Endodermal cell (in vitro differentiated cells): Measurements from ENCODE around the gene KLF6. TPM values are rescaled to one million over a fixed set of nuclear protein-coding genes. Genes with fewer than 3 reads are reported as not detected.
A peak's percentile ranks its signal among the peaks of the same experiment; 100 is the strongest.

Experiments
- DNase-seq: peaks from one replicate; pipeline ENCODE4 v3.0.0-alpha.2; 2017
- H3K27ac ChIP-seq: 2 replicates; pipeline ENCODE4 v1.5.1; 2013; ENCODE audit warnings: mild to moderate bottlenecking, low read depth, low read length, moderate library complexity
- H3K27me3 ChIP-seq: 2 replicates; pipeline ENCODE4 v1.6.1; 2013; ENCODE audit warnings: mild to moderate bottlenecking, low read length, moderate library complexity; ENCODE audit not compliant: insufficient read depth, control insufficient read depth, poor library complexity, severe bottlenecking
- H3K36me3 ChIP-seq: 2 replicates; pipeline ENCODE4 v1.7.0; 2013; ENCODE audit warnings: mild to moderate bottlenecking, low read length, moderate library complexity; ENCODE audit not compliant: control insufficient read depth, insufficient read depth
- H3K4me1 ChIP-seq: one replicate; pipeline ENCODE4 v1.7.0; 2013; ENCODE audit warnings: low read length; ENCODE audit not compliant: control insufficient read depth, insufficient read depth
- H3K4me3 ChIP-seq: 2 replicates; pipeline ENCODE4 v1.5.1; 2013; ENCODE audit warnings: mild to moderate bottlenecking, low read length, moderate library complexity
- H3K9ac ChIP-seq: 2 replicates; pipeline ENCODE4 v1.6.1; 2013; ENCODE audit warnings: mild to moderate bottlenecking, low read length, moderate library complexity; ENCODE audit not compliant: poor library complexity, severe bottlenecking; ENCODE audit errors: extremely low read depth
- H3K9me3 ChIP-seq: 2 replicates; pipeline ENCODE4 v1.6.1; 2013; ENCODE audit warnings: mild to moderate bottlenecking, low read length, moderate library complexity; ENCODE audit not compliant: control insufficient read depth
- H3K27ac Mint-ChIP-seq: 2 replicates; pipeline ENCODE4 v1.8.0; 2020; ENCODE audit warnings: mixed read lengths
- H3K27me3 Mint-ChIP-seq: 2 replicates; pipeline ENCODE4 v1.8.0; 2021; ENCODE audit warnings: mild to moderate bottlenecking, mixed read lengths; ENCODE audit not compliant: insufficient read depth
- H3K36me3 Mint-ChIP-seq: 2 replicates; pipeline ENCODE4 v1.8.0; 2020; ENCODE audit warnings: low read depth, mixed read lengths
- H3K4me1 Mint-ChIP-seq: 2 replicates; pipeline ENCODE4 v1.8.0; 2020; ENCODE audit warnings: mixed read lengths
- H3K4me3 Mint-ChIP-seq: 2 replicates; pipeline ENCODE4 v1.8.0; 2020; ENCODE audit warnings: mild to moderate bottlenecking, moderate library complexity, mixed read lengths
- H3K9me3 Mint-ChIP-seq: 2 replicates; pipeline ENCODE4 v1.8.0; 2020; ENCODE audit warnings: mild to moderate bottlenecking, mixed read lengths
- WGBS, 2 experiments: methylation state at CpG; one replicate each; pipeline versions ENCODE4 v1.1.5 to v1.1.7; 2013; ENCODE audit warnings: missing lambda C conversion rate in 2 of 2, mixed read lengths in 1 of 2; ENCODE audit not compliant: insufficient coverage in 1 of 2, insufficient read length in 1 of 2; 5-methylcytosine and 5-hydroxymethylcytosine counted together
- total RNA-seq, 2 donors: library from RNA; stranded (reverse); fragmentation: NEBNext Ultra II Directional in 1 of 2; extraction: Animal tissue kit (Norgen Biotek cat#: 25700) in 1 of 2; gene quantifications; 2 replicates in 1 of 2; 3 replicates in 1 of 2; pipeline ENCODE4 v1.2.1, GENCODE V29; 2021
- TF ChIP-seq, protein P1 (sequence below): fragments of 200-600 bp; sonication (generic); conservative IDR thresholded peaks from 2 replicates; pipeline ENCODE4 v1.5.0; 2021; ENCODE audit warnings: antibody characterized with exemption, mild to moderate bottlenecking

Gene KLF6
- total RNA-seq, 2 donors from 2014 or later = 59.0 to 71.2 TPM

DNA sequence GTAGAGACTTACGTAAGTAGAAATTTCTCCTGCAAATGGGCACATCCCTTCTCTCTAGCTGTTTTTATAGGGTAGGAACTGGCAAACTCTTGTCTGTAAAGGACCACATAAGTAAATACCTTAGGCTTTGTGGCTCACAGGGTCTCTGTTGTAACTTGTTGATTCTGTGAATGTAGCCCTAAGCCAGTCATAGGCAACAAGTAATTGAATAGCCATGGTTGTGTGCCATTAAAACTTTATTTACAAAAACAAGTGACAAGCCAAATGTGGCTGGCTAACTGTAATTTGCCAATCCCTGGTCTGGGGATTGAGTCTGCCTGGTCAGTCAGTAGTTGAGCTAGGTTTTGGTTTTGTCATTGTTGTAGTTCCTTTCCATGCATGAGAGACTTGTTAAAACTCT is 5.3 kb upstream of the KLF6 start:
- no peaks in the 10 kb centered on the region for H3K4me1 ChIP-seq
- Mint-ChIP-seq H3K36me3 (no peaks in the 10 kb centered on the region), H3K4me3 (no peak overlapping the region), H3K9me3 (peaks cover 13% of the 10 kb centered on the region), H3K27me3 (no peaks in the 10 kb centered on the region), H3K4me1 (peaks cover 29% of the 10 kb centered on the region), H3K27ac (no peak overlapping the region)
- whole genome bisulfite sequencing, 2 experiments = 83 to 93% methylated on average over 1 of the region's 1 CpG
- TF ChIP-seq, protein P1, sequence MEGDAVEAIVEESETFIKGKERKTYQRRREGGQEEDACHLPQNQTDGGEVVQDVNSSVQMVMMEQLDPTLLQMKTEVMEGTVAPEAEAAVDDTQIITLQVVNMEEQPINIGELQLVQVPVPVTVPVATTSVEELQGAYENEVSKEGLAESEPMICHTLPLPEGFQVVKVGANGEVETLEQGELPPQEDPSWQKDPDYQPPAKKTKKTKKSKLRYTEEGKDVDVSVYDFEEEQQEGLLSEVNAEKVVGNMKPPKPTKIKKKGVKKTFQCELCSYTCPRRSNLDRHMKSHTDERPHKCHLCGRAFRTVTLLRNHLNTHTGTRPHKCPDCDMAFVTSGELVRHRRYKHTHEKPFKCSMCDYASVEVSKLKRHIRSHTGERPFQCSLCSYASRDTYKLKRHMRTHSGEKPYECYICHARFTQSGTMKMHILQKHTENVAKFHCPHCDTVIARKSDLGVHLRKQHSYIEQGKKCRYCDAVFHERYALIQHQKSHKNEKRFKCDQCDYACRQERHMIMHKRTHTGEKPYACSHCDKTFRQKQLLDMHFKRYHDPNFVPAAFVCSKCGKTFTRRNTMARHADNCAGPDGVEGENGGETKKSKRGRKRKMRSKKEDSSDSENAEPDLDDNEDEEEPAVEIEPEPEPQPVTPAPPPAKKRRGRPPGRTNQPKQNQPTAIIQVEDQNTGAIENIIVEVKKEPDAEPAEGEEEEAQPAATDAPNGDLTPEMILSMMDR = no peak
- H3K27ac ChIP-seq = no peak overlapping the region
- H3K9me3 ChIP-seq = peaks cover 15% of the 10 kb centered on the region
- no peaks in the 10 kb centered on the region for H3K36me3 ChIP-seq
- no peaks in the 10 kb centered on the region for H3K27me3 ChIP-seq
- no peak overlapping the region for H3K4me3 ChIP-seq
- H3K9ac ChIP-seq = no peak overlapping the region
- DNase-seq = peak; percentile 2

DNA sequence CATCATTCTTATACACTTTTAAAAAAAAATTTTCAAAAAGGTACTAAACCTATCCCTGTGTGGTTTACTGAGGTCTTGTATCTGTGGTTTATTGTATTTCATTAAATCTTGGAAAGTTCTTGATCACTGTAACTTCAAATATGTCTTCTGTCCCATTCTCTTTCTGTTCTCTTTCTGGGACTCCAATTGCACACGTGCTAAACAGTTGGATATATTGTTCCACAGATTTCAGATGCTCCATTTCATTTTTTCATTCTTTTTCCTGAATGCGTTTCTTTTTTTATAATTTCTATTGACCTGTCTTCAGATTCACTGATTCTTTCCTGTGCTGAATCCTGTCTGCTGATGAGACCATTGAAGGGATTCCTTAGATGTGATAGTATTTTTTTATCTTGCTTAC is 4.6 kb upstream of the KLF6 start:
- Histone ChIP-seq H3K27me3 (no peaks in the 10 kb centered on the region), H3K36me3 (no peaks in the 10 kb centered on the region), H3K4me3 (no peak overlapping the region), H3K9ac (no peak overlapping the region), H3K9me3 (peaks cover 15% of the 10 kb centered on the region), H3K27ac (no peak overlapping the region), H3K4me1 (no peaks in the 10 kb centered on the region)
- no peak for DNase-seq
- Mint-ChIP-seq H3K27ac (no peak overlapping the region), H3K27me3 (no peaks in the 10 kb centered on the region), H3K4me1 (peaks cover 29% of the 10 kb centered on the region), H3K4me3 (no peak overlapping the region), H3K36me3 (no peaks in the 10 kb centered on the region), H3K9me3 (peaks cover 13% of the 10 kb centered on the region)
- WGBS, 2 experiments = 89 to 91% methylated on average over 1 to 2 of the region's 2 CpGs
- TF ChIP-seq, protein P1 = no peak

DNA sequence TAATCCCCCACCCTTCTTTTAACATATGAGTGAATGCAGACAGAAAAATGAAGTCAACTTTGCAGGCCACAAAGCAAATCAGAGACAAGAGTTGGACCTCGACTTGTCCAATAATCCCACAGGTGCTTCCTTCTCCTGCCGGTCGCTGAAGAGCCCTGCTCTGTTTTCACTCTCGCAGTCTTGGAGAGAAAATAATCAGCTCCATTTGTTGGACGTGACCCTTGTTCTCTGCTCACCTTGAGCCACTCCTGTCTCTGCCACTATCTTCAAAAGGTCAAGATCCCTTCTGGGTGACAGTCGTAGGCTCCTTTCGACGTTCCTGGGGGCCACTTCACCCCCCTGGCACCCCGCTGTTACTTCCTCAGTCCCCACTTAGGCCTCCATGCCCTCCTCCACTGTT is 2.8 kb upstream of the KLF6 start:
- Mint-ChIP-seq H3K9me3 (peaks cover 4% of the 10 kb centered on the region), H3K36me3 (peaks cover 7% of the 10 kb centered on the region), H3K4me3 (no peak overlapping the region), H3K27ac (peak overlapping the region; percentile 31), H3K27me3 (no peaks in the 10 kb centered on the region), H3K4me1 (peaks cover 32% of the 10 kb centered on the region)
- H3K27ac ChIP-seq = no peak overlapping the region
- DNase-seq = peak; percentile 48
- no peaks in the 10 kb centered on the region for H3K9me3 ChIP-seq
- no peaks in the 10 kb centered on the region for H3K4me1 ChIP-seq
- no peak overlapping the region for H3K9ac ChIP-seq
- TF ChIP-seq, protein P1 = no peak
- 71 to 80% methylated on average over 9 of the region's 9 CpGs for WGBS, 2 experiments
- no peaks in the 10 kb centered on the region for H3K27me3 ChIP-seq
- no peak overlapping the region for H3K4me3 ChIP-seq
- H3K36me3 ChIP-seq = peaks cover 10% of the 10 kb centered on the region
